ENCODE data around the gene COL4A2. TPM values are rescaled to one million over a fixed set of nuclear protein-coding genes. Genes with fewer than 3 reads are reported as not detected.
A peak's percentile ranks its signal among the peaks of the same experiment; 100 is the strongest.

Gene COL4A2
- total RNA-seq, 4 donors from 2014 or later = 75.1 to 322 (median 115) TPM

GRCh38 chr13:110298505-110299282 is 8.4 kb upstream of the COL4A2 start:
- intact Hi-C loops (cut with DNase I; ENCODE audit: low total_unique reads) = no loop called here
- DNase-seq = no peak
- in situ Hi-C loops (cut with MboI; ENCODE audit: low pct_ligation_motif_present in 1 of 4, low pct_unique_long_range_greater_than_20kb in 1 of 4, low sequenced_read_pairs in 3 of 4) = no loop called here
- peak overlapping the region in 1 of 4 donors; percentile 5 for H3K4me3 ChIP-seq
- TF ChIP-seq POLR2A (IDR thresholded peaks at IDR 0.05) = no peak
- peak overlapping the region; percentile 80 to 94 (median 90) for H3K27ac ChIP-seq
- WGBS, 2 donors (ENCODE audit: low coverage in 1 of 2) = 61 to 77% methylated on average over 12 to 33 of the region's 33 CpGs
- no peaks in the 10 kb centered on the region for H3K9me3 ChIP-seq
- H3K27me3 ChIP-seq = peaks cover 5% of the 10 kb centered on the region
- peaks cover 0 to 50% (median 26%) of the 10 kb centered on the region in 4 donors for H3K4me1 ChIP-seq
- no peaks in the 10 kb centered on the region for H3K36me3 ChIP-seq

- 51 to 54% methylated on average over 6 to 10 of the region's 10 CpGs for WGBS, 2 donors (ENCODE audit: low coverage in 1 of 2)
- in situ Hi-C loops (cut with MboI; ENCODE audit: low pct_ligation_motif_present in 1 of 4, low pct_unique_long_range_greater_than_20kb in 1 of 4, low sequenced_read_pairs in 3 of 4) (no loop called here), intact Hi-C loops (cut with DNase I; ENCODE audit: low total_unique reads) (no loop called here)
- Histone ChIP-seq H3K27me3 (peaks cover 5% of the 10 kb centered on the region), H3K36me3 (no peaks in the 10 kb centered on the region), H3K4me3 (peak overlapping the region in 1 of 4 donors; percentile 4), H3K9me3 (no peaks in the 10 kb centered on the region), H3K27ac (peak overlapping the region; percentile 80 to 94 (median 90)), H3K4me1 (peaks cover 0 to 50% (median 23%) of the 10 kb centered on the region in 4 donors)
- DNase-seq = no peak
- no peak for TF ChIP-seq POLR2A (IDR thresholded peaks at IDR 0.05)
- TF ChIP-seq POLR2AphosphoS5 (IDR thresholded peaks at IDR 0.05) = no peak
- no peak for TF ChIP-seq EP300 (IDR thresholded peaks at IDR 0.05; ENCODE audit: low read depth)
- TF ChIP-seq CTCF (IDR thresholded peaks at IDR 0.05) = no peak
Measured at GRCh38 chr13:110299283-110299840, 7.7 kb upstream of the COL4A2 start.

- Histone ChIP-seq H3K4me3 (no peak overlapping the region), H3K4me1 (peaks cover 0 to 50% (median 23%) of the 10 kb centered on the region in 4 donors), H3K36me3 (no peaks in the 10 kb centered on the region), H3K27me3 (peaks cover 8% of the 10 kb centered on the region), H3K9me3 (no peaks in the 10 kb centered on the region), H3K27ac (peak overlapping the region; percentile 88 to 98 (median 94))
- TF ChIP-seq POLR2A (IDR thresholded peaks at IDR 0.05) (no peak), EP300 (IDR thresholded peaks at IDR 0.05; ENCODE audit: low read depth) (no peak), POLR2AphosphoS5 (IDR thresholded peaks at IDR 0.05) (peak in 1 of 3 donors; percentile 32), CTCF (IDR thresholded peaks at IDR 0.05) (no peak)
- no peak for DNase-seq
- intact Hi-C loops (cut with DNase I; ENCODE audit: low total_unique reads) (loop anchor here (10.0 kb wide), 2 partner anchors 75 to 115 kb away; no protein-coding TSS in a partner anchor), in situ Hi-C loops (cut with MboI; ENCODE audit: low pct_ligation_motif_present in 1 of 4, low pct_unique_long_range_greater_than_20kb in 1 of 4, low sequenced_read_pairs in 3 of 4) (no loop called here)
- 46 to 63% methylated on average over 2 to 3 of the region's 3 CpGs for WGBS, 2 donors (ENCODE audit: low coverage in 1 of 2)
Measured at GRCh38 chr13:110300090-110300815, 6.8 kb upstream of the COL4A2 start.

- intact Hi-C loops (cut with DNase I; ENCODE audit: low total_unique reads) (loop anchor here (10.0 kb wide), 2 partner anchors 76 to 114 kb away; no protein-coding TSS in a partner anchor), in situ Hi-C loops (cut with MboI; ENCODE audit: low pct_ligation_motif_present in 1 of 4, low pct_unique_long_range_greater_than_20kb in 1 of 4, low sequenced_read_pairs in 3 of 4) (no loop called here)
- H3K27ac ChIP-seq = peak overlapping the region; percentile 88 to 98 (median 94)
- WGBS, 2 donors (ENCODE audit: low coverage in 1 of 2) = 49 to 59% methylated on average over 2 to 5 of the region's 5 CpGs
- H3K9me3 ChIP-seq = no peaks in the 10 kb centered on the region
- no peak overlapping the region for H3K4me3 ChIP-seq
- no peak for DNase-seq
- peaks cover 17% of the 10 kb centered on the region for H3K27me3 ChIP-seq
- no peaks in the 10 kb centered on the region for H3K36me3 ChIP-seq
- no peak for TF ChIP-seq EP300 (IDR thresholded peaks at IDR 0.05; ENCODE audit: low read depth)
- no peak for TF ChIP-seq POLR2AphosphoS5 (IDR thresholded peaks at IDR 0.05)
- no peak for TF ChIP-seq POLR2A (IDR thresholded peaks at IDR 0.05)
- no peak for TF ChIP-seq CTCF (IDR thresholded peaks at IDR 0.05)
- peaks cover 0 to 50% (median 23%) of the 10 kb centered on the region in 4 donors for H3K4me1 ChIP-seq
Measured at GRCh38 chr13:110301083-110301482, 6.0 kb upstream of the COL4A2 start.

Data from transverse colon (tissue), 4 donors.